Gastroesophageal sphincter (tissue), 3 donors: ENCODE results near the gene PRDM16.

Source experiments
- EP300 ChIP-seq: sonication (generic); formaldehyde crosslinking; IDR thresholded peaks from one replicate; pipeline ENCODE4 v1.6.1; 2017; ENCODE audit warnings: antibody characterized with exemption, mild to moderate bottlenecking
- POLR2A ChIP-seq, 2 donors: fragments of 450-650 bp; IDR thresholded peaks; one replicate each; pipeline ENCODE4 v1.6.1; 2017; ENCODE audit warnings: antibody characterized with exemption in 2 of 2, mild to moderate bottlenecking in 2 of 2, moderate library complexity in 1 of 2
- POLR2AphosphoS5 ChIP-seq: sonication (generic); formaldehyde crosslinking; IDR thresholded peaks from one replicate; pipeline ENCODE4 v1.6.1; 2017; ENCODE audit warnings: antibody characterized with exemption
- TF ChIP-seq, protein P1 (sequence below), 4 experiments: fragments of 200-600 bp in 2 of 4; fragments of 450-650 bp in 2 of 4; sonication (generic) in 1 of 4; IDR thresholded peaks; one replicate each; pipeline ENCODE4 v1.5.1; 2017 to 2019; ENCODE audit warnings: antibody characterized with exemption in 4 of 4, mild to moderate bottlenecking in 2 of 4, moderate library complexity in 2 of 4

DNA sequence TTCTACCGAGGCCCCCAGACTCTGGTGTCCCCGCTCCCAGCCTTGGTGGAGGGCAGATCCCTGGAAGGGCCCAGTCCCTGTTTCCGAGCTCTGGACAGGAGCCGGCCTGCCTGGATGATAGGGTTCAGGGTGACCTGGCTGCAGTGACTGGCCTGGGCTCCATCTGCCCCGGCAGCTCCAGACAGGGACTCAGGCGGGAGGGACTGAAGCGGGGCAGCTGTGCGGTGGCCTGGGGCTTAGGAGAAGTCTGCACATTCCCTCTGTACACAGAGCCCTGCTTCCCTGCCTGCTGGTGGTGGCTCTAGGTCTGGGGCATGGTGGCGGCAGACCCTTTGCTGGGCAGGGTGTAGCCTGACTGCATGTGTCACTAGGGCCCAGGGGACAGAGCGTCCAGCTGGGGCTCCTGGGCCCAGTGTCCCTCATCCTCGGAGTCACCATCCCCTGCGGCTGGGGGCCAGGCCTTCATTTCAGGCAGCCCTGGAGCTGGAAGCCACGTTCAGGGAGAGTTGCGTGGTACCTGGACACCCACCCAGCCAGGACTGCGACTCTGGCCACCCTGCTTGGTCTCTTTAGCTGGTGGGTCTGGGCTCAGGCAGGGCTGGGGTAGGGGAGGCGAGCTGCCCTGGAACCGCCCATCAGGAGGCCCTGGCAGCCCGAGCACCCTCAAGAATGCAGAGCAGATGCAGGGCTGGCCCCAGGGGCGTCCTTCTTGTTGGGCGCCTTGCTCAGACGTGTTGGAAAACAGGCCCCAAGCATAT is 395.1 kb downstream of the PRDM16 start:
- TF ChIP-seq, protein P1, sequence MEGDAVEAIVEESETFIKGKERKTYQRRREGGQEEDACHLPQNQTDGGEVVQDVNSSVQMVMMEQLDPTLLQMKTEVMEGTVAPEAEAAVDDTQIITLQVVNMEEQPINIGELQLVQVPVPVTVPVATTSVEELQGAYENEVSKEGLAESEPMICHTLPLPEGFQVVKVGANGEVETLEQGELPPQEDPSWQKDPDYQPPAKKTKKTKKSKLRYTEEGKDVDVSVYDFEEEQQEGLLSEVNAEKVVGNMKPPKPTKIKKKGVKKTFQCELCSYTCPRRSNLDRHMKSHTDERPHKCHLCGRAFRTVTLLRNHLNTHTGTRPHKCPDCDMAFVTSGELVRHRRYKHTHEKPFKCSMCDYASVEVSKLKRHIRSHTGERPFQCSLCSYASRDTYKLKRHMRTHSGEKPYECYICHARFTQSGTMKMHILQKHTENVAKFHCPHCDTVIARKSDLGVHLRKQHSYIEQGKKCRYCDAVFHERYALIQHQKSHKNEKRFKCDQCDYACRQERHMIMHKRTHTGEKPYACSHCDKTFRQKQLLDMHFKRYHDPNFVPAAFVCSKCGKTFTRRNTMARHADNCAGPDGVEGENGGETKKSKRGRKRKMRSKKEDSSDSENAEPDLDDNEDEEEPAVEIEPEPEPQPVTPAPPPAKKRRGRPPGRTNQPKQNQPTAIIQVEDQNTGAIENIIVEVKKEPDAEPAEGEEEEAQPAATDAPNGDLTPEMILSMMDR (IDR thresholded peaks at IDR 0.05), result no peak
- TF ChIP-seq POLR2A (IDR thresholded peaks at IDR 0.05), result no peak
- no peak for TF ChIP-seq POLR2AphosphoS5
- TF ChIP-seq EP300, result no peak
